ENCODE results near the gene CYB5A. TPM values are rescaled to one million over a fixed set of nuclear protein-coding genes. Genes with fewer than 3 reads are reported as not detected.

The CYB5A gene
- total RNA-seq, 2 experiments from 2014 or later, result 53.1 to 61.4 TPM

DNA sequence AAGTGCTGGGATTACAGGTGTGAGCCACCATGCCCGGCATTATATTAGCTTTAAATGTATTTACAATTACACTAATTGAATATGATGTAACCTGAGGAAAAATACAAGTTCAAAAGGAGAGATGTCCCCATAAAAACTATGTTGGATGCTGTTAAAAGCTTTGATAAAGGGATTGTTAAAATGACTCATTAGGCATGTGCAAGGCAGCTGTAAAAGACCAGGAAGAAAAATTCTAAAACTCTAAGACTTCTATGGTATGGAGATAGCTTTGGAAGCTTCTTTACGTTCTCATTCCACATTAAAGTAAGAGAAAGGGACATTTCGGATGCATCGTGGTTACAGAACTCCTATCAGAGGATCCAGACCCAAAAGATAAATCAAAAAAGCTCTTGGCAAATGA, 50.3 kb downstream of the CYB5A start:
- H3K9me3 Mint-ChIP-seq (ENCODE audit: low read depth), result no peaks in the 10 kb centered on the region
- ATAC-seq (no peak), DNase-seq (no peak)
- H3K27ac Mint-ChIP-seq, result no peak overlapping the region
- H3K4me1 Mint-ChIP-seq, result peaks cover 2% of the 10 kb centered on the region
- H3K36me3 Mint-ChIP-seq (ENCODE audit: low read depth), result no peaks in the 10 kb centered on the region
- H3K27me3 Mint-ChIP-seq, result peaks cover 6% of the 10 kb centered on the region
- POLR2A ChIA-PET, result no interaction called here
- H3K4me3 Mint-ChIP-seq, result no peak overlapping the region
- CTCF ChIA-PET, result interaction anchor here (0.7 to 1.5 kb wide), 2 partner anchors 67 to 101 kb away, joined by 3 to 6 read pairs; no protein-coding TSS in a partner anchor
- intact Hi-C loops (cut with DNase I, micrococcal nuclease), result no loop called here

DNA sequence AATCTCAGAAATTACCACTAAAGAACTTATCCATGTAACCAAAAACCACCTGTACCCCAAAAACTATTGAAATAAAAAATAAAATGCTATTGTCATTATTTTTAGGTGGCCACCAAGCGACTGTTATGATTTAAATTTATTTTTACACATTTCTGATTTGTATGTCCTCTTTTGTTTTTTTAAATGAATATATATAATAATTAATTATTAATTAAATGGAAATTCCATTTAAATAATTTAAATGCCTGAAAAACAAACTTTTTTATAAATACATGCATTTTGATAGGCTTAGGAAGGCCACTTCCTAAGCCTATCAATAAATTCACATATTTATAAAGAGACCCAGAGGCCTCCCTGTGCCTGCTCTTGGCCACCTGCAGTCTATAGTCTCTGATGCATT, 52.2 kb downstream of the CYB5A start:
- no peak for ATAC-seq
- intact Hi-C loops (cut with DNase I, micrococcal nuclease), result no loop called here
- ChIA-PET POLR2A (no interaction called here), CTCF (no interaction called here)
- no peaks in the 10 kb centered on the region for H3K9me3 Mint-ChIP-seq (ENCODE audit: low read depth)
- H3K4me3 Mint-ChIP-seq, result no peak overlapping the region
- no peak overlapping the region for H3K27ac Mint-ChIP-seq
- peaks cover under 1% of the 10 kb centered on the region for H3K4me1 Mint-ChIP-seq
- H3K36me3 Mint-ChIP-seq (ENCODE audit: low read depth), result no peaks in the 10 kb centered on the region
- peaks cover 6% of the 10 kb centered on the region for H3K27me3 Mint-ChIP-seq
- DNase-seq, result no peak

DNA sequence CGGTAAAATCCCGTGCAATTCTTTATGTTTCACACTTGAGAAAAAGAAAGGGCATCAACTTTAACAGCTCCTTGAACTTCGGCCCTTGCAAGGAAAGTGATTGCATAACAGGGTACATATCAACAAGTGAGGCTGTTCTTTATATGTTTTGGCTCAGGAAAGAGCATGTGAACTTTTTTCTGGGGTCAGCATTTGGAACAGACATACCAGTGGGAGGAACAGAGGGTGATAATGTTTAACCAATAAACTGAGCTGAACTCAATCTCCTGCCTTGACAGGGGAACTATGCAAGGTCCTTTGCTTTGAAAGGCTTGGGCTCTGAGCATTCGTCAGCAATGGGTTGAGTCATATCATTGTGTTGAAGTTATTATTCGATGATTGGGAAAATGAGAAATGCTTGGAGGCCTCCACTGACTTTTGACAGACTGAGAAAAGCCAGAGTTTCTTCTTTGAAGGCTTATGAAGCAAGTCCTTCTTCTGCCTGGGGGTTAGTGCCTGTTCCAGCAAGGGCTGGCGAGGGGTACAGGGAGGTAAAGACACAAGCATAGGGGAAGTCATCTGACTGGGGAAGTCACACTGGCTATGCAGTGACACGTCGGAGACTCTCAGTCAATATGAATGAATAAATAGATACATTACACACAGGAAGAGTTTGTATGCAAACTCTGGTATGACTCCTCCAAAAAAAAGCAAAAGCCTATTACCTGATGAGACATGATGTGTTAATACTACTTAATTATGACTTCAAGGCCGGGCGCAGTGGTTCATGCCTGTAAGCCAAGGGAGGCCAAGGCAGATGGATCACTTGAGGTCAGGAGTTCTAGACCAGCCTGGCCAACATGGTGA, 57.2 kb downstream of the CYB5A start:
- Mint-ChIP-seq H3K27me3 (peaks cover 3% of the 10 kb centered on the region), H3K36me3 (ENCODE audit: low read depth) (no peaks in the 10 kb centered on the region), H3K9me3 (ENCODE audit: low read depth) (no peaks in the 10 kb centered on the region), H3K27ac (no peak overlapping the region), H3K4me1 (no peaks in the 10 kb centered on the region), H3K4me3 (no peak overlapping the region)
- ATAC-seq (no peak), DNase-seq (no peak)
- intact Hi-C loops (cut with DNase I, micrococcal nuclease), result no loop called here
- ChIA-PET CTCF (interaction anchor here (0.7 kb wide), 1 partner anchor 95 kb away, joined by 3 read pairs; no protein-coding TSS in a partner anchor), POLR2A (no interaction called here)

DNA sequence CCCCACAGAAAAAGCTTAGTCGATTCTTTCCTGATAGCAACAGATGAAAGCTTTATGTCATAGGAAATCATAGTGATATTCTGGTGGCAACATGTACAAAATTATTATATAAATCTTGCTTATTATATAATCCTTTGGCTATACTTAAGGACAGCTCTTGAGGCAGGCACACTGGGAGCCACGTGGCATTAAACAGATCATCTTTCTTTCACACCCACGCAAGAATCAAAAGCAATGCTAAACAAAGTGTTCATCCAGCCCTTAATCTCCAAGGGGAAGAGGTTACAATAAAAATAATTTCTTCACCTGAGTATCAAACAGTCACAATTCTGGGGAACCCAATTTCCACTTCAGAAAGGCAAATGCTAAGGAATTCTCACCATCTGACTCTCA, 57.8 kb downstream of the CYB5A start:
- Mint-ChIP-seq H3K4me1 (no peaks in the 10 kb centered on the region), H3K4me3 (no peak overlapping the region), H3K27ac (no peak overlapping the region), H3K27me3 (peaks cover 3% of the 10 kb centered on the region), H3K9me3 (ENCODE audit: low read depth) (no peaks in the 10 kb centered on the region), H3K36me3 (ENCODE audit: low read depth) (no peaks in the 10 kb centered on the region)
- ATAC-seq (no peak), DNase-seq (no peak)
- intact Hi-C loops (cut with DNase I, micrococcal nuclease), result no loop called here
- POLR2A ChIA-PET, result no interaction called here
- CTCF ChIA-PET, result interaction anchor here (0.7 kb wide), 1 partner anchor 95 kb away, joined by 3 read pairs; no protein-coding TSS in a partner anchor

DNA sequence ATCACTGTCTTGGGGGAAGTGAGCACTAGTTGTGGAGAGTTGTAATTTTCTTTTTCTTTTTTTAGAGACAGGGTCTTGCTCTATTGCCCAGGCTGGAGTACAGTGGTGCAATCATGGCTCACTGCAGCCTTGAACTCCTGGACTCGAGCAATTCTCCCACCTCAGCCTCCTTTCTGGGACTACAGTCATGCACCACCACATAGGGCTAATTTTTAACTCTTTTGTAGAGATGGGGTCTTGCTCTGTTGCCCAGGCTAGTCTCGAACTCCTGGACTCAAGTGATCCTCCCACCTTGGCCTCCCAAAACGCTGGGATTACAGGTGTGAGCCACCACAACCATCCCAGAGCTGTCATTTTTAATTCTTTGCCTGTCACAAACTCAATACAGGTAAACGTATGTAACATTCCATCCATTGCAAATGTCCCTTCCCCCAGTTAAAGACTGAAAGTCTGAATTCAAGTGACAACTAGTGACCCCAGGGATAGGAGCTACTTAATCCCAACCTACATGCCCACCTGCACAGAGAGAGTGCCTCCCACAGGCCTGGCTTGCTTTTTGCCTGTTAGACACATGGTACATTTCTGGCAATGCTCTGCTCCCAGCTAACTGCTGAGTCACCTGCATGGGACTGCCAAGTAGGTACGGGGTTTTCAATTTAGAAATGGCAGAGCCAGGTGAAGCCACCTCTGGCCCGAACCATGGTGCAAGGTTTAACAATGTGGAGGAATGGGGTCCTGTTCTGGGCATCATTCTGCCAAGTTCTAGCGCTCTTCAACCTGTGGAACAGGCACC, 60.6 kb downstream of the CYB5A start:
- no peaks in the 10 kb centered on the region for H3K36me3 Mint-ChIP-seq (ENCODE audit: low read depth)
- intact Hi-C loops (cut with DNase I, micrococcal nuclease), result no loop called here
- CTCF ChIA-PET, result interaction anchor here (0.7 kb wide), 1 partner anchor 765 kb away, joined by 3 read pairs; no protein-coding TSS in a partner anchor
- no peak for DNase-seq
- H3K4me3 Mint-ChIP-seq, result no peak overlapping the region
- no peak for ATAC-seq
- H3K9me3 Mint-ChIP-seq (ENCODE audit: low read depth), result no peaks in the 10 kb centered on the region
- no peaks in the 10 kb centered on the region for H3K4me1 Mint-ChIP-seq
- no peak overlapping the region for H3K27ac Mint-ChIP-seq
- POLR2A ChIA-PET, result no interaction called here
- H3K27me3 Mint-ChIP-seq, result no peaks in the 10 kb centered on the region

- H3K4me1 Mint-ChIP-seq, result no peaks in the 10 kb centered on the region
- no peaks in the 10 kb centered on the region for H3K36me3 Mint-ChIP-seq (ENCODE audit: low read depth)
- no peak for ATAC-seq
- H3K9me3 Mint-ChIP-seq (ENCODE audit: low read depth), result no peaks in the 10 kb centered on the region
- ChIA-PET CTCF (no interaction called here), POLR2A (no interaction called here)
- DNase-seq, result no peak
- intact Hi-C loops (cut with DNase I, micrococcal nuclease), result no loop called here
- no peaks in the 10 kb centered on the region for H3K27me3 Mint-ChIP-seq
- H3K4me3 Mint-ChIP-seq, result no peak overlapping the region
- H3K27ac Mint-ChIP-seq, result no peak overlapping the region
Observed at GRCh38 chr18:74229891-74230290, 61.9 kb downstream of the CYB5A start.

DNA sequence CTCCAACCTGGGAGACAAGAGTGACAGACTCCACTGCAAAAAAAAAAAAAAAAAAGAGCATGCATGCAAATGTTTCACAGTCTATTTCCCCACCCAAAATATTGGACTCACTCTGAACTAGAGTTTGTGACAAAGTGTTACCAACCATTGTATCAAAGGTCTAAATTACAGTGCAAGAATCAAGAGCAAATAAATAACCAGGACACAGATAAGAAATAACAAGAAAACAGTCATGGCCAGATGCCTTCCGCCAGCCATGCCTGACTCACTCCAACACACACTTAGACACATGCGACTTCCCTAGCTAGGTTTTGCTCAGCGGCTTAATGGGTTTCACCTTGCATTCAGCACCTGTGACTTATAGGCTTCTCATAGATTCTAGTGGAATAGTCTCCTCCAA, 62.8 kb downstream of the CYB5A start:
- Mint-ChIP-seq H3K4me3 (no peak overlapping the region), H3K27me3 (no peaks in the 10 kb centered on the region), H3K4me1 (no peaks in the 10 kb centered on the region), H3K27ac (no peak overlapping the region), H3K36me3 (ENCODE audit: low read depth) (no peaks in the 10 kb centered on the region), H3K9me3 (ENCODE audit: low read depth) (no peaks in the 10 kb centered on the region)
- intact Hi-C loops (cut with DNase I, micrococcal nuclease), result no loop called here
- ChIA-PET POLR2A (no interaction called here), CTCF (interaction anchor here (0.7 to 0.8 kb wide), 2 partner anchors 109 to 124 kb away, joined by 3 read pairs; no protein-coding TSS in a partner anchor)
- ATAC-seq (no peak), DNase-seq (no peak)

GRCh38 chr18:74228312-74228711, 63.5 kb downstream of the CYB5A start:
- Mint-ChIP-seq H3K36me3 (ENCODE audit: low read depth) (no peaks in the 10 kb centered on the region), H3K9me3 (ENCODE audit: low read depth) (no peaks in the 10 kb centered on the region), H3K4me1 (no peaks in the 10 kb centered on the region), H3K4me3 (no peak overlapping the region), H3K27me3 (no peaks in the 10 kb centered on the region), H3K27ac (no peak overlapping the region)
- ChIA-PET CTCF (interaction anchor here (0.7 to 0.8 kb wide), 2 partner anchors 9 to 110 kb away, joined by 3 read pairs; no protein-coding TSS in a partner anchor), POLR2A (no interaction called here)
- DNase-seq (no peak), ATAC-seq (no peak)
- intact Hi-C loops (cut with DNase I, micrococcal nuclease), result no loop called here

- Mint-ChIP-seq H3K36me3 (ENCODE audit: low read depth) (no peaks in the 10 kb centered on the region), H3K27me3 (no peaks in the 10 kb centered on the region), H3K4me3 (no peak overlapping the region), H3K9me3 (ENCODE audit: low read depth) (no peaks in the 10 kb centered on the region), H3K4me1 (no peaks in the 10 kb centered on the region), H3K27ac (no peak overlapping the region)
- ChIA-PET POLR2A (no interaction called here), CTCF (no interaction called here)
- ATAC-seq (no peak), DNase-seq (no peak)
- intact Hi-C loops (cut with DNase I, micrococcal nuclease), result no loop called here
Observed at GRCh38 chr18:74226666-74227065, 65.1 kb downstream of the CYB5A start.

GRCh38 chr18:74226156-74226555, 65.6 kb downstream of the CYB5A start:
- no peak overlapping the region for H3K4me3 Mint-ChIP-seq
- no peak for DNase-seq
- H3K9me3 Mint-ChIP-seq (ENCODE audit: low read depth), result no peaks in the 10 kb centered on the region
- ChIA-PET POLR2A (no interaction called here), CTCF (no interaction called here)
- no peak for ATAC-seq
- H3K27ac Mint-ChIP-seq, result no peak overlapping the region
- no peaks in the 10 kb centered on the region for H3K4me1 Mint-ChIP-seq
- intact Hi-C loops (cut with DNase I, micrococcal nuclease), result no loop called here
- H3K27me3 Mint-ChIP-seq, result no peaks in the 10 kb centered on the region
- no peaks in the 10 kb centered on the region for H3K36me3 Mint-ChIP-seq (ENCODE audit: low read depth)

GRCh38 chr18:74225193-74225840, 66.4 kb downstream of the CYB5A start:
- no peaks in the 10 kb centered on the region for H3K9me3 Mint-ChIP-seq (ENCODE audit: low read depth)
- POLR2A ChIA-PET, result no interaction called here
- H3K4me1 Mint-ChIP-seq, result no peaks in the 10 kb centered on the region
- H3K36me3 Mint-ChIP-seq (ENCODE audit: low read depth), result no peaks in the 10 kb centered on the region
- CTCF ChIA-PET, result no interaction called here
- no peak overlapping the region for H3K27ac Mint-ChIP-seq
- H3K4me3 Mint-ChIP-seq, result no peak overlapping the region
- ATAC-seq, result no peak
- intact Hi-C loops (cut with DNase I, micrococcal nuclease), result no loop called here
- H3K27me3 Mint-ChIP-seq, result no peaks in the 10 kb centered on the region
- no peak for DNase-seq

Data from activated CD4-positive, alpha-beta T cell treated with anti-CD3 and anti-CD28 coated beads for 36 hours (primary cell).